H1 (cell line): ENCODE data around the gene BCHE. TPM values are rescaled to one million over a fixed set of nuclear protein-coding genes. Genes with fewer than 3 reads are reported as not detected.

Source experiments
- BCL11A ChIP-seq, 2 experiments: IDR thresholded peaks; one replicate each; pipeline ENCODE4 v1.6.1; 2011; ENCODE audit warnings: low read depth in 2 of 2, low read length in 2 of 2, mild to moderate bottlenecking in 2 of 2
- CEBPB ChIP-seq: IDR thresholded peaks from 2 replicates; pipeline ENCODE4 v1.6.1; 2012; ENCODE audit warnings: low read depth, low read length
- CHD1 ChIP-seq: IDR thresholded peaks from 2 replicates; pipeline ENCODE4 v1.6.1; 2012; ENCODE audit warnings: low read depth, low read length, improper control_type of control experiment
- CHD2 ChIP-seq: IDR thresholded peaks from 2 replicates; pipeline ENCODE4 v1.6.1; 2012; ENCODE audit warnings: low read length, improper control_type of control experiment
- CHD7 ChIP-seq: fragments of 300-600 bp; sonication (generic); IDR thresholded peaks from 2 replicates; pipeline ENCODE4 v1.7.1; 2012; ENCODE audit warnings: low read length, moderate library complexity, mild to moderate bottlenecking, inconsistent platforms; ENCODE audit not compliant: insufficient replicate concordance
- GABPA ChIP-seq: IDR thresholded peaks from 2 replicates; pipeline ENCODE4 v1.6.1; 2011; ENCODE audit warnings: mild to moderate bottlenecking, low read length, moderate library complexity, borderline replicate concordance; ENCODE audit not compliant: insufficient read depth
- JUN ChIP-seq: IDR thresholded peaks from 2 replicates; pipeline ENCODE4 v1.6.1; 2011; ENCODE audit warnings: low read depth, mild to moderate bottlenecking, improper control_type of control experiment, low read length
- KDM5A ChIP-seq: fragments of 200-600 bp; IDR thresholded peaks from 2 replicates; pipeline ENCODE4 v1.7.1; 2012; ENCODE audit warnings: mild to moderate bottlenecking, low read length, inconsistent platforms, mixed read lengths
- PHF8 ChIP-seq: fragments of 200-600 bp; sonication (generic); conservative IDR thresholded peaks from 2 replicates; pipeline ENCODE4 v1.7.1; 2012; ENCODE audit warnings: low read depth, mild to moderate bottlenecking, inconsistent platforms, low read length, moderate library complexity
- TBP ChIP-seq: IDR thresholded peaks from 2 replicates; pipeline ENCODE4 v1.6.1; 2011; ENCODE audit warnings: low read depth, low read length, improper control_type of control experiment
- polyA plus RNA-seq, 7 experiments: library from polyadenylated mRNA; depleted of rRNA in 3 of 7; stranded (reverse) in 5 of 7; unstranded in 2 of 7; fragments of >200 nt in 5 of 7; fragments of 200-250 nt in 2 of 7; gene quantifications; 1 replicate in 5 of 7; 2 replicates in 1 of 7; 4 replicates in 1 of 7; pipeline versions ENCODE4 v1.2.1 to v1.2.3, GENCODE V29; 2011 to 2013; ENCODE audit warnings: missing spikeins in 2 of 7, mixed read lengths in 2 of 7
- total RNA-seq: library from RNA; stranded (reverse); fragmentation: NEBNext Ultra II Directional; extraction: Animal tissue kit (Norgen Biotek cat#: 25700); gene quantifications from 2 replicates; pipeline ENCODE4 v1.2.1, GENCODE V29; 2021

Gene BCHE
- total and polyA plus RNA-seq, 2 of the 8 experiments (the other 6 are each of a cell fraction or from before 2014, with no cell fraction given): 0.56 to 1.9 TPM

GRCh38 chr3:165837058-165837525 lies at the start of gene BCHE (continued):
- no peak for TF ChIP-seq BCL11A (IDR thresholded peaks at IDR 0.05; ENCODE audit: low read depth in 2 of 2, low read length in 2 of 2)
- TF ChIP-seq CHD7: no peak
- no peak for TF ChIP-seq GABPA
- TF ChIP-seq JUN: no peak
- no peak for TF ChIP-seq KDM5A
- no peak for TF ChIP-seq CEBPB
- TF ChIP-seq CHD1: no peak
- no peak for TF ChIP-seq CHD2
- no peak for TF ChIP-seq TBP
- TF ChIP-seq PHF8: no peak
